CD4-positive, alpha-beta T cell treated with Interferon gamma for 1 hour (primary cell): Measurements from ENCODE around the gene CACNA1C.
A peak's percentile ranks its signal among the peaks of the same experiment; 100 is the strongest.

Source experiments
- DNase-seq: peaks from one replicate; pipeline ENCODE4 v3.0.0-alpha.2; 2020

Gene CACNA1C

GRCh38 chr12:2332236-2332635 lies 279.4 kb downstream of the CACNA1C start:
- DNase-seq = no peak

- no peak for DNase-seq
Measured at GRCh38 chr12:2332947-2333346, 280.2 kb downstream of the CACNA1C start.

GRCh38 chr12:2333491-2334195 lies 280.9 kb downstream of the CACNA1C start:
- DNase-seq = no peak

GRCh38 chr12:2334271-2334670 lies 281.5 kb downstream of the CACNA1C start:
- DNase-seq = no peak

- no peak for DNase-seq
Measured at GRCh38 chr12:2334689-2335088, 281.9 kb downstream of the CACNA1C start.

GRCh38 chr12:2335109-2335508 lies 282.3 kb downstream of the CACNA1C start:
- DNase-seq = no peak

GRCh38 chr12:2335513-2335912 lies 282.7 kb downstream of the CACNA1C start:
- DNase-seq = no peak

- DNase-seq = no peak
Measured at GRCh38 chr12:2335916-2336315, 283.1 kb downstream of the CACNA1C start.

- DNase-seq = peak; percentile 23
Measured at GRCh38 chr12:2336409-2336829, 283.6 kb downstream of the CACNA1C start.

- DNase-seq = no peak
Measured at GRCh38 chr12:2337031-2338010, 284.5 kb downstream of the CACNA1C start.

GRCh38 chr12:2338381-2338780 lies 285.6 kb downstream of the CACNA1C start:
- no peak for DNase-seq

GRCh38 chr12:2338991-2339431 lies 286.2 kb downstream of the CACNA1C start:
- DNase-seq = no peak

- no peak for DNase-seq
Measured at GRCh38 chr12:2341051-2341751, 288.4 kb downstream of the CACNA1C start.

GRCh38 chr12:2341871-2342270 lies 289.1 kb downstream of the CACNA1C start:
- DNase-seq = peak; percentile 26

- no peak for DNase-seq
Measured at GRCh38 chr12:2343681-2344080, 290.9 kb downstream of the CACNA1C start.

GRCh38 chr12:2344476-2344875 lies 291.7 kb downstream of the CACNA1C start:
- DNase-seq = no peak

GRCh38 chr12:2344885-2345284 lies 292.1 kb downstream of the CACNA1C start:
- no peak for DNase-seq

GRCh38 chr12:2345902-2346301 lies 293.1 kb downstream of the CACNA1C start:
- DNase-seq = no peak

- DNase-seq = no peak
Measured at GRCh38 chr12:2346416-2346815, 293.6 kb downstream of the CACNA1C start.

GRCh38 chr12:2347137-2347843 lies 294.5 kb downstream of the CACNA1C start:
- DNase-seq = no peak

GRCh38 chr12:2347844-2348481 lies 295.2 kb downstream of the CACNA1C start:
- no peak for DNase-seq

GRCh38 chr12:2348482-2348852 lies 295.7 kb downstream of the CACNA1C start:
- DNase-seq = no peak
